Endothelial cell of umbilical vein (primary cell): ENCODE measurements around the gene TTC9B. TPM values are rescaled to one million over a fixed set of nuclear protein-coding genes. Genes with fewer than 3 reads are reported as not detected.
"Not testable (repeated sequence)": the region's sequence is repeated elsewhere in the genome, so short reads cannot be mapped to it uniquely, and the experiment has no call there.

Source experiments
- BruUV-seq: library from RNA; stranded (reverse); fragments of 400-500 nt; replicated peaks from 2 replicates; lab custom pipeline; 2021; lab: Mats Ljungman, UMichigan
- CTCF ChIA-PET: fragments of 300-600, 350-600 bp; sonication (Branson Sonifier 250); formaldehyde crosslinking; loops from one replicate; lab custom pipeline; 2021; ENCODE audit warnings: antibody characterized with exemption, inconsistent platforms; lab: Charles Lee
- POLR2A ChIA-PET: fragments of 300-600, 350-600 bp; sonication (Branson Sonifier 250); formaldehyde crosslinking; loops from one replicate; lab custom pipeline; 2021; ENCODE audit warnings: antibody characterized with exemption, inconsistent platforms; lab: Charles Lee
- DNase-seq: peaks from one replicate; pipeline ENCODE4 v3.0.0-alpha.2; 2011; ENCODE audit warnings: low read depth, low spot score
- FAIRE-seq: peaks from 2 replicates; lab custom pipeline; 2011; peaks lifted over from hg19 to GRCh38; lab: Jason Lieb, UNC
- H2AFZ ChIP-seq: 2 replicates; pipeline ENCODE4 v1.6.0; 2012; ENCODE audit warnings: low read depth, low read length, control low read depth, inconsistent platforms
- H3K27ac ChIP-seq: 2 replicates; pipeline ENCODE4 v1.5.1; 2011; ENCODE audit warnings: low read depth, mild to moderate bottlenecking, control low read depth, low read length, moderate library complexity; ENCODE audit not compliant: insufficient read depth
- H3K27me3 ChIP-seq, 2 experiments: 2 replicates each; pipeline versions ENCODE4 v1.6.0 to v1.6.1; 2011; ENCODE audit warnings: low read length in 2 of 2, mixed read lengths in 1 of 2; ENCODE audit not compliant: control insufficient read depth in 2 of 2, insufficient read depth in 2 of 2
- H3K36me3 ChIP-seq, 2 experiments: 2 replicates in 1 of 2; 3 replicates in 1 of 2; pipeline ENCODE4 v1.5.1; 2011; ENCODE audit warnings: low read length in 2 of 2, mild to moderate bottlenecking in 1 of 2, moderate library complexity in 1 of 2; ENCODE audit not compliant: control insufficient read depth in 2 of 2, insufficient read depth in 2 of 2; ENCODE audit errors: extremely low read depth in 1 of 2
- H3K4me1 ChIP-seq: 3 replicates; pipeline ENCODE4 v1.5.1; 2011; ENCODE audit warnings: mild to moderate bottlenecking, low read length; ENCODE audit not compliant: control insufficient read depth, insufficient read depth; ENCODE audit errors: extremely low read depth
- H3K4me2 ChIP-seq: 2 replicates; pipeline ENCODE4 v1.6.1; 2011; ENCODE audit warnings: low read length, control low read depth, mixed read lengths; ENCODE audit not compliant: insufficient read depth
- H3K4me3 ChIP-seq, 3 experiments: fragments of 200-600 bp in 1 of 3; sonication (generic), shearing (Covaris generic) in 1 of 3; replicated peaks in 1 of 3; 2 replicates each; pipeline ENCODE4 v1.5.1; 2011 to 2016; ENCODE audit warnings: control low read depth in 3 of 3, low read length in 3 of 3, mild to moderate bottlenecking in 2 of 3, inconsistent platforms in 1 of 3, low read depth in 1 of 3, moderate library complexity in 1 of 3; ENCODE audit not compliant: insufficient read depth in 1 of 3
- H3K79me2 ChIP-seq: 2 replicates; pipeline ENCODE4 v1.6.0; 2012; ENCODE audit warnings: low read length, inconsistent platforms; ENCODE audit not compliant: control insufficient read depth, insufficient read depth
- H3K9ac ChIP-seq: replicated peaks from 2 replicates; pipeline ENCODE3; 2011; ENCODE audit warnings: low read length, control low read depth; ENCODE audit not compliant: insufficient read depth; ENCODE audit errors: extremely low read depth
- H3K9me1 ChIP-seq: replicated peaks from 3 replicates; pipeline ENCODE4 v1.6.0; 2011; ENCODE audit warnings: mild to moderate bottlenecking, low read length; ENCODE audit not compliant: control insufficient read depth, insufficient read depth; ENCODE audit errors: extremely low read depth
- H3K9me3 ChIP-seq: replicated peaks from 2 replicates; pipeline ENCODE4 v1.5.1; 2012; ENCODE audit warnings: low read length, inconsistent platforms; ENCODE audit not compliant: control insufficient read depth, insufficient read depth
- H4K20me1 ChIP-seq: replicated peaks from 2 replicates; pipeline ENCODE3; 2011; ENCODE audit warnings: mild to moderate bottlenecking, low read length; ENCODE audit not compliant: control insufficient read depth, insufficient read depth; ENCODE audit errors: extremely low read depth
- dilution Hi-C: fragments of 300-500 bp; cut with MboI; formaldehyde crosslinking; loops from one replicate; pipeline ENCODE4 v1.15.0; 2019; ENCODE audit warnings: low sequenced_read_pairs; ENCODE audit not compliant: extremely low pct_ligation_motif_present
- intact Hi-C: fragments of 100-400 bp; cut with micrococcal nuclease; formaldehyde crosslinking; loops from one replicate; pipeline ENCODE4 v1.10.0; 2022
- polyA plus RNA-seq, 4 experiments: library from polyadenylated mRNA; depleted of rRNA in 3 of 4; stranded (reverse) in 3 of 4; unstranded in 1 of 4; fragments of >200 nt; gene quantifications; 2 replicates each; pipeline versions ENCODE4 v1.2.1 to v1.2.3, GENCODE V29; 2011 to 2012; ENCODE audit warnings: missing spikeins in 1 of 4
- total RNA-seq: library from RNA; stranded (reverse); gene quantifications from 2 replicates; pipeline ENCODE4 v1.2.3, GENCODE V29; 2021

Gene TTC9B
- total and polyA plus RNA-seq, 2 donors (not counting 3 experiments of a cell fraction or from before 2014, with no cell fraction given) = not detected

DNA sequence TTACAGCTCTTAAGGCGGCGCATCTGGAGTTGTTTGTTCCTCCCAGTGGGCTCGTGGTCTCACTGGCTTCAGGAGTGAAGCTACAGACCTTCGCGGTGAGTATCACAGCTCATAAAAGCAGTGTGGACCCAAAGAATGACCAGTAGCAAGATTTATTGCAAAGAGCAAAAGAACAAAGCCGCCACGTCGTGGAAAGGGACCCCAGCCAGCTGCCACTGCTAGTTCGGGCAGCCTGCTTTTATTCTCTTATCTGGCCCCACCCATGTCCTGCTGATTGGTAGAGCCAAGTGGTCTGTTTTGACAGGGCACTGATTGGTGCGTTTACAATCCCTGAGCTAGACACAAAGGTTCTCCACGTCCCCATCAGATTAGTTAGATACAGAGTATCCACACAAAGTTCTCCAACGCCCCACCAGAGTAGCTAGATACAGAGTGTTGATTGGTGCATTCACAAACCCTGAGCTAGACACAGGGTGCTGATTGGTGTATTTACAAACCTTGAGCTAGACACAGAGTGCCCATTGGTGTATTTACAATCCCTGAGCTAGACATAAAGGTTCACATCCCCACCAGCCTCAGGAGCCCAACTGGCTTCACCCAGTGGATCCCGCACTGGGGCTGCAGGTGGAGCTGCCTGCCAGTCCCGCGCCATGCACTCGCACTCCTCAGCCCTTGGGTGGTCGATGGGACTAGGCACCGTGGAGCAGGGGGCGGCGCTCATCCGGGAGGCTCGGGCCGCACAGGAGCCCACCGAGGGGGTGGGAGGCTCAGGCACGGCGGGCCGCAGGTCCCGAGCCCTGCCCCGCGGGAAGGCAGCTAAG lies 48.5 kb downstream of the TTC9B start:
- dilution Hi-C loops, H3K4me3 ChIP-seq, H3K36me3 ChIP-seq, H3K27me3 ChIP-seq, H3K79me2 ChIP-seq, H3K27ac ChIP-seq, H4K20me1 ChIP-seq, POLR2A ChIA-PET, H3K9ac ChIP-seq, DNase-seq, intact Hi-C loops, FAIRE-seq, H2AFZ ChIP-seq, BruUV-seq, CTCF ChIA-PET, H3K4me1 ChIP-seq, H3K4me2 ChIP-seq, H3K9me3 ChIP-seq, H3K9me1 ChIP-seq: not testable (repeated sequence)

Other genes starting within 250 kb of the TTC9B start
- 110 and 114 TPM in 2 replicates for gene PSMC4, start 247.2 kb downstream of the TTC9B start, total RNA-seq
- gene PSMC4, start 247.2 kb downstream of the TTC9B start, polyA plus RNA-seq = 110 and 125 TPM in 2 replicates
- 4.3 and 4.4 TPM in 2 replicates for gene ZNF546, start 221.3 kb downstream of the TTC9B start, total RNA-seq
- 0.33 and 1.0 TPM in 2 replicates for gene ZNF546, start 221.3 kb downstream of the TTC9B start, polyA plus RNA-seq
- 13.0 and 13.5 TPM in 2 replicates for gene ZNF780B, start 162.2 kb downstream of the TTC9B start, total RNA-seq
- gene ZNF780B, start 162.2 kb downstream of the TTC9B start, polyA plus RNA-seq = 2.6 and 2.8 TPM in 2 replicates
- gene ZNF780A, start 127.4 kb downstream of the TTC9B start, total RNA-seq = 9.9 and 11.6 TPM in 2 replicates
- gene ZNF780A, start 127.4 kb downstream of the TTC9B start, polyA plus RNA-seq = 5.9 and 7.3 TPM in 2 replicates
- 16.5 and 19.4 TPM in 2 replicates for gene MAP3K10, start 27.0 kb downstream of the TTC9B start, total RNA-seq
- gene MAP3K10, start 27.0 kb downstream of the TTC9B start, polyA plus RNA-seq = 6.3 and 7.7 TPM in 2 replicates
- gene CCNP, start 8.3 kb upstream of the TTC9B start, total RNA-seq = not detected in 2 replicates
- gene CCNP, start 8.3 kb upstream of the TTC9B start, polyA plus RNA-seq = 0.10 TPM in 1 of 2 replicates, not detected in the other
- gene AKT2, start 67.0 kb upstream of the TTC9B start, total RNA-seq = 65.2 and 70.1 TPM in 2 replicates
- gene AKT2, start 67.0 kb upstream of the TTC9B start, polyA plus RNA-seq = 69.8 and 88.6 TPM in 2 replicates
- gene C19orf47, start 130.0 kb upstream of the TTC9B start, total RNA-seq = 16.4 and 17.3 TPM in 2 replicates
- gene C19orf47, start 130.0 kb upstream of the TTC9B start, polyA plus RNA-seq = 27.0 and 29.2 TPM in 2 replicates
- 166 and 172 TPM in 2 replicates for gene PLD3, start 130.3 kb upstream of the TTC9B start, total RNA-seq
- gene PLD3, start 130.3 kb upstream of the TTC9B start, polyA plus RNA-seq = 479 and 620 TPM in 2 replicates
- gene HIPK4, start 171.8 kb upstream of the TTC9B start, total RNA-seq = not detected in 2 replicates
- gene HIPK4, start 171.8 kb upstream of the TTC9B start, polyA plus RNA-seq = 0.12 and 0.19 TPM in 2 replicates
- gene PRX, start 195.0 kb upstream of the TTC9B start, total RNA-seq = 1.3 and 1.7 TPM in 2 replicates
- gene PRX, start 195.0 kb upstream of the TTC9B start, polyA plus RNA-seq = 0.43 and 0.80 TPM in 2 replicates
- 8.8 and 10.0 TPM in 2 replicates for gene SERTAD1, start 207.6 kb upstream of the TTC9B start, total RNA-seq
- 15.3 and 16.9 TPM in 2 replicates for gene SERTAD1, start 207.6 kb upstream of the TTC9B start, polyA plus RNA-seq
- gene SERTAD3, start 226.0 kb upstream of the TTC9B start, total RNA-seq = 29.9 and 32.0 TPM in 2 replicates
- gene SERTAD3, start 226.0 kb upstream of the TTC9B start, polyA plus RNA-seq = 13.3 and 17.7 TPM in 2 replicates
- gene BLVRB, start 247.4 kb upstream of the TTC9B start, total RNA-seq = 30.8 and 35.8 TPM in 2 replicates
- 113 and 175 TPM in 2 replicates for gene BLVRB, start 247.4 kb upstream of the TTC9B start, polyA plus RNA-seq
- gene SPTBN4, start 248.6 kb upstream of the TTC9B start, total RNA-seq = not detected in 2 replicates
- 0.03 and 0.33 TPM in 2 replicates for gene SPTBN4, start 248.6 kb upstream of the TTC9B start, polyA plus RNA-seq